Tibial artery (tissue), 4 donors: Measurements from ENCODE around the gene GALNT9.

Source experiments
- DNase-seq, 2 donors: peaks; one replicate each; pipeline ENCODE4 v3.0.0-alpha.2; 2019
- H3K27ac ChIP-seq, 2 donors: fragments of 200-600 bp; sonication (generic) in 1 of 2; 1 replicate in 1 of 2; 2 replicates in 1 of 2; pipeline ENCODE4 v1.5.1; 2018 to 2019; ENCODE audit warnings: mild to moderate bottlenecking in 1 of 2
- H3K27me3 ChIP-seq, 2 donors: fragments of 200-600 bp; sonication (generic) in 1 of 2; one replicate each; pipeline versions ENCODE4 v1.5.1 to v1.6.0; 2016 to 2019
- H3K36me3 ChIP-seq, 3 donors: fragments of 200-600 bp; sonication (generic) in 2 of 3; one replicate each; pipeline ENCODE4 v1.5.1; 2016 to 2019; ENCODE audit warnings: mild to moderate bottlenecking in 2 of 3
- H3K4me1 ChIP-seq, 4 donors: fragments of 200-600 bp; sonication (generic) in 2 of 4; 1 replicate in 3 of 4; 2 replicates in 1 of 4; pipeline ENCODE4 v1.5.1; 2016 to 2019
- H3K4me3 ChIP-seq, 2 donors: fragments of 200-600 bp; sonication (generic) in 1 of 2; 1 replicate in 1 of 2; 2 replicates in 1 of 2; pipeline ENCODE4 v1.5.1; 2018 to 2019; ENCODE audit warnings: mild to moderate bottlenecking in 2 of 2
- H3K9me3 ChIP-seq, 3 donors: fragments of 200-600 bp; sonication (generic) in 1 of 3; one replicate each; pipeline ENCODE4 v1.5.1; 2016 to 2019
- CTCF ChIP-seq, 2 experiments: fragments of 200-600 bp in 1 of 2; fragments of 450-650 bp in 1 of 2; IDR thresholded peaks; one replicate each; pipeline ENCODE4 v1.5.1; 2017 to 2019; ENCODE audit warnings: antibody characterized with exemption in 2 of 2, mild to moderate bottlenecking in 1 of 2, moderate library complexity in 1 of 2
- intact Hi-C: fragments of 100-400 bp; cut with DNase I; formaldehyde crosslinking; loops from one replicate; pipeline ENCODE4 v1.15.0; 2023; ENCODE audit warnings: low total_unique reads

GALNT9 gene

DNA sequence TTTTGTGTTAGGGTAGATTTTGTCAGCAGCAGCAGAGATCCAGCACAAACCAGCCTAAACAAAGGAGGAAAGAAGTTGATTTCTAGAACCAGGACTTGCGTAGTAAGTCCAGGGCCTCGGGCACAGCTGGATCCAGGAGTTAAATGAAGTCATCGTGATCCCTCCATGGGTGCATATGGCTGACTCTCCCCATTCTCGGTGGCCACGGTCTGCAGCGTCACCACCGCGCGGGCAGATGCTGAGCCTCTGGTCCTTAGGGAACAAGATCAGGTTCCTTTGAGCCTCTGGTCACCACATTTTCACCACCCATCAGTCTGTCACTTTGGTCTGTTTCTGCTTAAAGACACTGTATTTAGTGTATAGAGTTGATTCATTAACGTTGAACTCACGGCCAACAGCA is 14.8 kb upstream of the GALNT9 start:
- Histone ChIP-seq H3K36me3 (no peaks in the 10 kb centered on the region), H3K4me3 (no peak overlapping the region), H3K9me3 (no peaks in the 10 kb centered on the region), H3K27me3 (peaks cover 0 to 77% of the 10 kb centered on the region in 2 donors), H3K27ac (no peak overlapping the region), H3K4me1 (no peaks in the 10 kb centered on the region)
- TF ChIP-seq CTCF (IDR thresholded peaks at IDR 0.05): no peak
- DNase-seq: no peak
- intact Hi-C loops: no loop called here

DNA sequence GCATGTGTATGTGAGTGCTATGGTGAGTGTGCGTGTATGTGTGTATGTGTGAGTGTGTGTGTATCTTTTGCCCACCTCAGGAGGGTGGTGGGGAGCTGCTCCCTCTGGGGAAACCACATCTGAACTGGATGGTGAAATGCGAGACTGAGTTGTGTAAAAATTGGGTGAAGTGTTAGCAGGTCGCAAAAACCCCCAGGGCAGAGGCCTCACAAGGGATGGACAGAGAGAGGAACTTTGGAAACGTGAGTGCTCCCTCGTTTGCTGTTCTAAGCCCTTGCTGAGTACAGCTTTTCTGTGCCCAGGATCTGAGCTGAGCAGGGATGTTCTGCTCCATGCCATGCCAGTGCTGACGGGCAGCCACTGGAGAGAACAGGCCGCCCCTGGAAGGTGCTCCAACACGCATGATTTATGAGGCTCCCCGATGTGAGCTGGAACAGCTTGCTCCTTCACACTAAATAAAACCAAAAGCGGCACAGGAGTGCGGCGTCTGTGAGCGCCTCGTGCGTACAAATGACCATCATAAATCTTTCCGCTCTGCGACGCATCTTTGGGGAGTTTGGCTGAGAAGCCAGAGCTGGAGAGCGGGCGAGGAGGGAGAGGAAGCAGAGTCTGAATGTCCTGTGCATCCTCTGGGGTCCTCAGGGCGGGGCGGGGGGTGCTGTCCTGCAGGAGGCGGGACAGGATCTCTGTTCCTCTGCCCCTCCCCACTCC is 14.1 kb upstream of the GALNT9 start:
- intact Hi-C loops: no loop called here
- H3K4me1 ChIP-seq: no peaks in the 10 kb centered on the region
- H3K27me3 ChIP-seq: peaks cover 0 to 84% of the 10 kb centered on the region in 2 donors
- DNase-seq: no peak
- no peak overlapping the region for H3K4me3 ChIP-seq
- H3K27ac ChIP-seq: no peak overlapping the region
- H3K9me3 ChIP-seq: no peaks in the 10 kb centered on the region
- no peaks in the 10 kb centered on the region for H3K36me3 ChIP-seq
- no peak for TF ChIP-seq CTCF (IDR thresholded peaks at IDR 0.05)

DNA sequence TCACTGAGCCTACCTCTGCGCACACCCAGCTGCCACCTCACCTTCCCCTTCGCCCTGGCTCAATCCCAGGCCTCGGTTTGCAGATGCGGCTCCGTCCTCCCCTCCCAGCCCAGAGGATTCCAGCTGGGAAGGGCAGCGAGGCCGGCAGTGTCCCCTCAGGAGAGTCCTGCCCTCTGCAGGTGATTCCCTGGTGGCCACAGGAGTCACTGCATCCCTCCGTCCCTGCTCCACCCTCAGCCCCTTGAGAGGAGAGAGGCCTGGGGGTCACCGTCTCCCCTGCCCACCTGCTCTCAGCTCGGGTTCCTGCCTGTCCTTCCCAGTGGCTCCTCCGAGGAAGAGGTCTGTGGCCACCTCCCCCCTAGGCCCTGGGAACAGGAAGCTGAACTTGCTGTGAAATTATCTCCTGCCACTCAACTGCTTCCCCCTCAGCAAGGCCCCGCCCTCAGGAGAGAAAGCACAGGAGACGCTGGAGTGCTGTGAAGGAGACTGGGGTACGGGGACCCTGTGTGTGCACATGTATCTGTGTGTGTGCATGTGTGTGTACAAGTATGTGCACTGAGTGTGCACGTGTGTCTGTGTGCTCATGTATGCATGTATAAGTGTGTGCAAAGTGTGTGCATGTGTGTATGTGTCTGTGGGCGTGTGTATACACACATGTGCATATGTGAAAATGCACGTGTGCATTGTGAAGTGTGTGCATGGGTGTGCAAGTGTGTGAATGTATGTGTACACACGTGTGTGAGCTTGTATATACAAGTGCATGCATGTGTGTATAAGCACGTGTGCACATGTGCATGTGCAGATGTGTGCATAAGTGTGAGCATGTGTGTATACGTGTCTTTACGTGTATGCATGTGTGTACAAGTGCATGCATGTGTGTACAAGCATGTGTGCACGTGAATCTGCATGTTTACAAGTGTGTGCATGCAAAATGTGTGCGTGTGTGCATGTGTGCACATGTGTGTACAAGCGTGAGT is 13.2 kb upstream of the GALNT9 start:
- TF ChIP-seq CTCF (IDR thresholded peaks at IDR 0.05): no peak
- Histone ChIP-seq H3K9me3 (no peaks in the 10 kb centered on the region), H3K4me1 (no peaks in the 10 kb centered on the region), H3K4me3 (no peak overlapping the region), H3K27me3 (peaks cover 0 to 87% of the 10 kb centered on the region in 2 donors), H3K36me3 (no peaks in the 10 kb centered on the region), H3K27ac (no peak overlapping the region)
- no peak for DNase-seq
- intact Hi-C loops: no loop called here

DNA sequence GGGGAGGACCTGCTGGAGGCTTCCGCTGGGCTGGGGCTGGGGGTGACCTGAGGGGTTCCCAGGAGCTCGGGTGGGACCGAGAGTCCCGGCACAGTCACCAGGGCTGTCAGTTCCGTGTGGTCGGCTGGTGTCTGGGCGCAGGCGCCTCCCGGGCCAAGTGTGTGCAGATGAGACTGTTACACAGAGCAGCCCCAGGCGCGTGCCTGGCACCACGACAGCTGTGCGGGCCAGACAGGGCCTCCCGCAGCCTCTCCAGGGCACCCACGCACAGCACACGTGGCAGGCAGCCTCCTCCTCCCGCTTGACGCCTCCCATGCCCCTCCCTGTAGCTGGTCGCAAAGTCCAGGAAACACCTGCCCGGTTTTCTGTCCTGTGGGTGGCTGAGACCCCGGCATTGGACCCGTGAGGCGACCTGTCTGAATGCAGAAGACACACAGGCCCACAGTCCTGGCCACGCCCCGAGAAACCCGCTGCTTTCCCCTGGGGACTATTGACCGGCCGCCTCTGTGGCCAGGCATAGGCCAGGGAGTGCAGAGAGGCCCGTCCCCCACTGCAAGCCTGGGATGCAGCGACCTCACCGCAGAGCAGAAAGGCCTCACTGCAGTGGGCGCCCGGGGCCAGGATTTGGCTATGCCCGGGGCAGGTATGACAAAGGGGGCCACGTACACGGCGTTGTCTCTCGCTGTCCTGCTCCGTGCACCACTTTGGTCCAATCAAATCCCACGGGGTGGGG is 12.1 kb upstream of the GALNT9 start:
- Histone ChIP-seq H3K4me1 (no peaks in the 10 kb centered on the region), H3K9me3 (no peaks in the 10 kb centered on the region), H3K27me3 (peaks cover 0 to 87% of the 10 kb centered on the region in 2 donors), H3K27ac (no peak overlapping the region), H3K4me3 (no peak overlapping the region), H3K36me3 (no peaks in the 10 kb centered on the region)
- intact Hi-C loops: no loop called here
- TF ChIP-seq CTCF (IDR thresholded peaks at IDR 0.05): no peak
- no peak for DNase-seq

DNA sequence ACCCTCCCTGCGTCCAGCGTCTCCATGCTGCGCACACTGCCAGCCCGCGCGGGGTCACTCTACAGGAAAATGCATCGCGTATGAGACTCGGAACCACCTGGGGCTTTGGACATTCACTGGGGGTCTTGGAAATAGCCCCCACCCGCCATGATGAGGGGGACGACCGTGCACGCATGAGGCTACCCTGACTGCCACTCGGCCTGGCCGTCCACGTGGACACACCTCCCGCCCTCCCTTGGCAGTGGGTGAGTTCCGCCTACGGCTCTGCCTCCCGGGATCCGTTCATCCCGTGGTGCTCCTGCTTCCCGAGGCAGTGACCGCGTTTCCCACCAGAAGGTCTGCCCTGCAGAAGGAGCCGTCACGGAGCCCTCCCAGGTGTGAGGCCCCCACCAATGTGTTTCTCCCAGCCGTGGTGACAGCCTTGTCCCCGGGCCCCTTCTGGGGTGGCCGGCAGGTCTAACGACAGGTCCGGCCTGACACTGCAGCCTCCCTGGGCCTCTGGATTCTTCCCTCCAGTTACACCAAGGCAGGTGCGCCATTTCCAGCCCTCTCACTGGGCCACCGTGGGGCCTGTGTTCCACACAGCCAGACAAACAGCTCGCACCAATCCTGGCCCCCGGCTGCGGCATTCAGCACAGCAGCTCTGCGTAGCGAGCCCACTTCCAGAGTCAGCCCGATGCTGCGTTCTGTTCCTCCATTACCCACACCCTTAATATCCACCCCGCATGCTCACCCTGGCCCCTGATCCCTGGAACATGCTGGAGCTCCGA is 11.1 kb upstream of the GALNT9 start:
- H3K27ac ChIP-seq: no peak overlapping the region
- no peak for DNase-seq
- no peaks in the 10 kb centered on the region for H3K4me1 ChIP-seq
- intact Hi-C loops: no loop called here
- H3K4me3 ChIP-seq: no peak overlapping the region
- no peaks in the 10 kb centered on the region for H3K9me3 ChIP-seq
- H3K36me3 ChIP-seq: no peaks in the 10 kb centered on the region
- no peak for TF ChIP-seq CTCF (IDR thresholded peaks at IDR 0.05)
- H3K27me3 ChIP-seq: peaks cover 0 to 86% of the 10 kb centered on the region in 2 donors
